ENCODE data around the gene TMCO5A. TPM values are rescaled to one million over a fixed set of nuclear protein-coding genes. Genes with fewer than 3 reads are reported as not detected.

TMCO5A gene
- total RNA-seq (2011; cell fraction: chromatin; rRNA removed; ENCODE audit: low replicate concordance): not detected in 2 replicates
- not detected in 2 replicates for total RNA-seq (2011; cell fraction: nucleolus; rRNA removed)
- total RNA-seq (2011; cell fraction: nucleoplasm; rRNA removed): not detected in 2 replicates
- total RNA-seq (2014; rRNA removed) (not detected in 2 replicates), total RNA-seq (2014; rRNA removed; fragmentation: Illumina TruSeq; extraction: Trizol) (not detected in 2 replicates), total RNA-seq (2015; rRNA removed; fragmentation: Illumina TruSeq; extraction: Trizol) (not detected in 2 replicates), total RNA-seq (2021) (not detected in 2 replicates), polyA plus RNA-seq (2011; rRNA removed) (not detected in 2 replicates), polyA plus RNA-seq (2014; fragmentation: Illumina TruSeq; extraction: Trizol) (not detected in 2 replicates), polyA plus RNA-seq (2014; fragmentation: Nextera tagmentation; extraction: Ambion mirVana) (not detected), polyA plus RNA-seq (2014; rRNA removed) (not detected in 2 replicates), polyA minus RNA-seq (2011; rRNA and poly(A)+ RNA removed) (not detected in 2 replicates), Bru-seq, nascent RNA (not detected), BruChase-seq, experiment 1, labeled RNA remaining after a 2-hour chase (not detected), BruChase-seq, experiment 2, labeled RNA remaining after a 6-hour chase (not detected)
- not detected in 2 replicates for polyA plus RNA-seq (2011; cell fraction: cytosol; rRNA removed)
- polyA plus RNA-seq (2011; cell fraction: nucleus; rRNA removed): not detected in 2 replicates
- polyA plus RNA-seq (2012): not detected in 2 replicates
- not detected in 2 replicates for polyA minus RNA-seq (2011; cell fraction: cytosol; rRNA and poly(A)+ RNA removed)
- not detected in 2 replicates for polyA minus RNA-seq (2011; cell fraction: nucleus; rRNA and poly(A)+ RNA removed)
- long read RNA-seq, experiment 1: 0 reads
- long read RNA-seq, experiment 2: 0 reads
- long read RNA-seq, experiment 3: 0 reads

DNA sequence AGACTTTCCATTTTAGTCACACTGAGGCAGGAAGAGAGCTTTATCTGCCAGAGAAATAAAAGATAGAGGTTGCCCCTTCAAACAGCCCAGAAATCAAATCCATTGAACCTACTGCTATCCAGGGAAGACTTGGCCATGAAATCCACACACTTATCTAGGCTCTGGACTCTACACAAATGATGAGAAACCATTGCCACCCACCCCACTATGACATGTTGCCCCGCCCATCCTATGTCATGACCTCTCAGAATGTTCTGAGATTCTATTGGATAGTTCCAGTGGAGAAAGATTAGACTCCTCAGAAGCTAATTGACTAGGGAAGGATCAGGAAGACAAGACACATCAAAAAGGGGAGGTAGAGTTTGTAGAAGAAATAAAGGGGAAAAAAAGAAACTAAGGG is at the start of gene TMCO5A:
TSS of gene TMCO5A (plus strand) at position 301 of the 400 bp plus-strand sequence. CDS start 1,684 bp downstream, outside the sequence.
- Histone ChIP-seq H3K27ac (ENCODE audit: extremely low read depth, low read depth, low read length) (no peak within 1 kb of the TSS), H3K9me3 (replicated peaks; ENCODE audit: control insufficient read depth, insufficient read depth, low read depth, low read length) (no peaks in the 10 kb centered on the region), H3K79me2 (ENCODE audit: control insufficient read depth, insufficient read depth, low read length) (no peaks in the 10 kb centered on the region), H3K9ac (ENCODE audit: insufficient read depth in 1 of 2, low read depth in 2 of 2, low read length in 2 of 2) (no peak within 1 kb of the TSS), H3K4me2 (ENCODE audit: insufficient read depth, low read length) (no peak within 1 kb of the TSS), H2AFZ (ENCODE audit: low read depth, low read length) (no peak within 1 kb of the TSS), H3K36me3 (ENCODE audit: control insufficient read depth, insufficient read depth, low read length) (no peaks in the 10 kb centered on the region), H4K20me1 (replicated peaks; ENCODE audit: control insufficient read depth, insufficient read depth, low read length) (no peaks in the 10 kb centered on the region), H3K27me3 (ENCODE audit: control insufficient read depth in 2 of 2, insufficient read depth in 2 of 2, low read length in 2 of 2) (no peaks in the 10 kb centered on the region), H3K4me3 (no peak within 1 kb of the TSS), H3K9me1 (ENCODE audit: control insufficient read depth, insufficient read depth, low read length) (no peaks in the 10 kb centered on the region), H3K4me1 (replicated peaks in 1 of 2; ENCODE audit: control insufficient read depth in 2 of 2, insufficient read depth in 2 of 2, low read length in 2 of 2) (no peaks in the 10 kb centered on the region)
- in situ Hi-C loops (cut with MboI): no loop called here
- TF ChIP-seq SAFB (IDR thresholded peaks at IDR 0.05; ENCODE audit: borderline replicate concordance, low read depth, low read length): no peak
- no peak for TF ChIP-seq FUS (optimal IDR thresholded peaks at IDR 0.05; ENCODE audit: low read depth, low read length)
- TF ChIP-seq ZNF780A (CRISPR knock-in tag; IDR thresholded peaks at IDR 0.05): no peak
- no peak for TF ChIP-seq TRIM28 (IDR thresholded peaks at IDR 0.05)
- TF ChIP-seq ZBTB1 (CRISPR knock-in tag; IDR thresholded peaks at IDR 0.05; ENCODE audit: borderline replicate concordance, low read depth): no peak
- TF ChIP-seq HDAC8 (tag; IDR thresholded peaks at IDR 0.05): no peak
- no peak for TF ChIP-seq ESRRA (IDR thresholded peaks at IDR 0.05; ENCODE audit: borderline replicate concordance, low read depth)
- TF ChIP-seq POLR3G (IDR thresholded peaks at IDR 0.05; ENCODE audit: extremely low read depth, insufficient read length, insufficient replicate concordance): no peak
- no peak for TF ChIP-seq HDAC1 (IDR thresholded peaks at IDR 0.05)
- TF ChIP-seq, protein P1, sequence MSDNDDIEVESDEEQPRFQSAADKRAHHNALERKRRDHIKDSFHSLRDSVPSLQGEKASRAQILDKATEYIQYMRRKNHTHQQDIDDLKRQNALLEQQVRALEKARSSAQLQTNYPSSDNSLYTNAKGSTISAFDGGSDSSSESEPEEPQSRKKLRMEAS (CRISPR knock-in tag; IDR thresholded peaks at IDR 0.05): no peak
- no peak for TF ChIP-seq MIER1 (IDR thresholded peaks at IDR 0.05; ENCODE audit: low read depth)
- TF ChIP-seq, protein P2, sequence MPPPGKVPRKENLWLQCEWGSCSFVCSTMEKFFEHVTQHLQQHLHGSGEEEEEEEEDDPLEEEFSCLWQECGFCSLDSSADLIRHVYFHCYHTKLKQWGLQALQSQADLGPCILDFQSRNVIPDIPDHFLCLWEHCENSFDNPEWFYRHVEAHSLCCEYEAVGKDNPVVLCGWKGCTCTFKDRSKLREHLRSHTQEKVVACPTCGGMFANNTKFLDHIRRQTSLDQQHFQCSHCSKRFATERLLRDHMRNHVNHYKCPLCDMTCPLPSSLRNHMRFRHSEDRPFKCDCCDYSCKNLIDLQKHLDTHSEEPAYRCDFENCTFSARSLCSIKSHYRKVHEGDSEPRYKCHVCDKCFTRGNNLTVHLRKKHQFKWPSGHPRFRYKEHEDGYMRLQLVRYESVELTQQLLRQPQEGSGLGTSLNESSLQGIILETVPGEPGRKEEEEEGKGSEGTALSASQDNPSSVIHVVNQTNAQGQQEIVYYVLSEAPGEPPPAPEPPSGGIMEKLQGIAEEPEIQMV (tag; conservative IDR thresholded peaks at IDR 0.05; ENCODE audit: low read depth): no peak
- TF ChIP-seq SMAD1 (IDR thresholded peaks at IDR 0.05; ENCODE audit: low read depth, low read length, partially characterized antibody): no peak
- TF ChIP-seq CCAR2 (IDR thresholded peaks at IDR 0.05; ENCODE audit: low read depth, low read length): no peak
- no peak for TF ChIP-seq CREM (IDR thresholded peaks at IDR 0.05; ENCODE audit: low read depth)
- TF ChIP-seq ZNF212 (CRISPR knock-in tag; IDR thresholded peaks at IDR 0.05): no peak
- no peak for TF ChIP-seq ZNF57 (CRISPR knock-in tag; IDR thresholded peaks at IDR 0.05)
- TF ChIP-seq ZNF444 (CRISPR knock-in tag; IDR thresholded peaks at IDR 0.05): no peak
- TF ChIP-seq, protein P3, sequence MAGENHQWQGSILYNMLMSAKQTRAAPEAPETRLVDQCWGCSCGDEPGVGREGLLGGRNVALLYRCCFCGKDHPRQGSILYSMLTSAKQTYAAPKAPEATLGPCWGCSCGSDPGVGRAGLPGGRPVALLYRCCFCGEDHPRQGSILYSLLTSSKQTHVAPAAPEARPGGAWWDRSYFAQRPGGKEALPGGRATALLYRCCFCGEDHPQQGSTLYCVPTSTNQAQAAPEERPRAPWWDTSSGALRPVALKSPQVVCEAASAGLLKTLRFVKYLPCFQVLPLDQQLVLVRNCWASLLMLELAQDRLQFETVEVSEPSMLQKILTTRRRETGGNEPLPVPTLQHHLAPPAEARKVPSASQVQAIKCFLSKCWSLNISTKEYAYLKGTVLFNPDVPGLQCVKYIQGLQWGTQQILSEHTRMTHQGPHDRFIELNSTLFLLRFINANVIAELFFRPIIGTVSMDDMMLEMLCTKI (IDR thresholded peaks at IDR 0.05; ENCODE audit: partially characterized antibody): no peak
- BruUV-seq (replicated peaks): no TSS peak
- 0% methylated on average over 1 of the region's 1 CpG for WGBS (ENCODE audit: insufficient coverage, low coverage, missing lambda C conversion rate)
- DNase-seq (ENCODE audit: extremely low read depth in 1 of 4, low spot score in 3 of 4) (no peak), ATAC-seq (no peak), FAIRE-seq (no peak)
- POLR2A ChIA-PET: no interaction called here
- CTCF ChIA-PET (ENCODE audit: low intra/inter-chr PET ratio): no interaction called here
- intact Hi-C loops (cut with micrococcal nuclease): no loop called here
